ENCODE measurements around the gene MAGED2.

DNA sequence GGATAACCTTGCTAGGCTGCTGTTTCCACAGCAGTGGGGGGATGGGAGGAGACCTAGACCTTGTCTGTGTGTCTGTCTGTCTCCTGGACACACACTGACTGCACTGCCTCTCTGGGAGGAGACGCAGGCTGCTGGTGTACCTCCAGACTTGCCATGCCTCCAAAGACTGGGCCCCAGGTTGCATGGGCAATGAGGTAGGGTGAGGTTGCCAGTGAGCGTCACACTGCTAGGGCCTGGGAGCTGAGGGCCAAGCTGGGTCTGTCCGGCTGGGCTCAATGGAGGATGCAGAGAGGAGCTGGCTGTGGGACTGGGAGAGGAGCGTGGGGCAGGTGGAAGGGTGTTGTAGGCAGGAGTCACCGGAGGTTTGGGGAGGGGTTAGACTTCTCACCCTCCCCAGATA lies 16.6 kb downstream of the MAGED2 start:
- TF ChIP-seq EZH2phosphoT487 (IDR thresholded peaks at IDR 0.05; ENCODE audit: insufficient read depth, low read depth) (no peak), EZH2 (IDR thresholded peaks at IDR 0.05; ENCODE audit: insufficient read depth, poor library complexity, severe bottlenecking) (no peak)

All from GM23248 (cell line).